Stimulated activated CD8-positive, alpha-beta memory T cell treated with anti-CD3 and anti-CD28 coated beads, Interleukin-7, amount 100 ng/mL, for 48 hours (primary cell): Measurements from ENCODE around the gene NDOR1.

Experiments
- DNase-seq, 2 donors: peaks; one replicate each; pipeline ENCODE4 v3.0.0-alpha.2; 2020; ENCODE audit warnings: low read depth in 1 of 2; ENCODE audit errors: extremely low read depth in 1 of 2

Gene NDOR1

DNA sequence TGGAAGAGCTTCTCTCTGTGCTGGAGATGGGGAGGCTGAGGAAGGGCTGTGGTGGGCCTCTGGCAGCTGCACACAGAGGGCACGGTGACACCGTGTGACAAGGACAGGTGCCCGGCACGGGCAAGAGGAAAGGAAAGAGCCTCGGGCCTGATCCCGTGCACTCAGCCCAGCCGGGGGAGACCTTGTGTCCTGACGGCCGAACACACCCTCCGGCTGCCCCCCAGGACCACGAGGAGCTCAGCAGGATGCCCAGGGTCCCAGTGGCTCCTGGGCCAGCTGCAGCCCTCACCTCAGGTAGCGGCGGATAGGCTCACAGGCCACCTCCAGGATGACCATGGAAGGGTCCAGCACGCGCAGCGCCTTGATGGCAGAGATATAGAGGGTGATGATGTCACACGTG, 22.7 kb upstream of the NDOR1 start:
- no peak for DNase-seq

- DNase-seq: no peak
These were observed 21.4 kb upstream of the NDOR1 start for GRCh38 chr9:137183980-137184595.

DNA sequence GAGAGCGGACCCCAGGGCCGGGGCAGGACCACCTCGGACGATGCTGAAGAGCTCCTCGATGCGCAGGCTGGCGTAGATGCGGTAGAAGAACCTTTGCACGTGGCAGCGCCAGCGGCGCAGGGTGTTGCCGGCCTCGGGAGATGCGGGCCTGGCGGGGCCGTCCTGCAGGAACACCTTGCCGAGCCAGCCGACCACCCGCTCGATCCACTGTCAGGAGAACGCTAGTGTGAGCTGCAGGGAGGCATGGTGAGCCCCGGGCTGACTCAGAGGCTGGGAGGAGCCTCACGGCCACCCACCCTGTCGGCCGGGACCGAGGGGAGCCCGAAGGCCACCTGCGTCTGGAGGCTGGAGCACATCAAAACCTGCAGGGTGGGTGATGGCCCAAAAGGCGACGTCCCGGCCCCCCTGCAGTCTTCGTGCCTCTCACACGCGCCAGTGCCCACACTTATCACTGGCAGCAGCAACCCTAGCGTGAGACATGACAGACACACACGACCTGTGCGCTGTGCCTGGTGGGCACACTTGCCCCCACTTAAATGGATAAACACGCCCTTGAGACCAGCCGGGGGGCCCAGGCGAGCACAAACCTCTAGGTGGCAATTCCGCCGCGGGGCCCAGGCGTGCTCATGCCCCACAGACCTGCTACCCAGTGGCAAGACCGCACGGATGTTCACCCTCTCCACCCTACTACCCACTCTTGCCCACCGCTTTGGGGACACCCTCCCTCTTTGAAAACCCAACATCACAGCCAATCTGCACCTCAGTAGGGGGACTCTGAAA, 20.4 kb upstream of the NDOR1 start:
- DNase-seq: no peak

DNA sequence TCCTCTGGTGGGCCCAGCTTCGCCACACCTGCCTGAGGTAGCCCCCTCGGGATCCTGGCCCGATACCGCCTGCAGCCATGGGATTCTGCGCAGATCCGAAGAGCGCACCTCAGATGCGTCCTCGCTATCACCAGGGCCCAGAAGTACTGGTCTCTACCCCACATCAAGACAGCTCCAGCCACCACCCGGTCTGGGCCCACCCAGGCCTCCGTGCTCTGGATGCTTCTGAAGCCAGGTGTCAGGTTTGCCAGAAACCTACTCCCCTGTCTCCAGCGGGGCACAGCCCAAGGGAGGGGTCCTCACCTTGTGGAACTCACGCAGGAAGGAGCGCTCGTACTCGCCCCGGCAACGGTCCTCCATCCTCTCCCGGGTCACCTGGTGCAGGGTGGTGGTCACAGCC, 19.6 kb upstream of the NDOR1 start:
- DNase-seq: no peak

- DNase-seq: no peak
These were observed 19.1 kb upstream of the NDOR1 start for GRCh38 chr9:137186385-137186784.

- DNase-seq: no peak
These were observed 18.1 kb upstream of the NDOR1 start for GRCh38 chr9:137187386-137187785.

- DNase-seq: no peak
These were observed 17.4 kb upstream of the NDOR1 start for GRCh38 chr9:137188086-137188489.

- DNase-seq: peak; percentile 82 to 94
These were observed 16.8 kb upstream of the NDOR1 start, which contains the start of the genes ANAPC2 and SSNA1 for GRCh38 chr9:137188490-137189296. ANAPC2 (minus strand) TSS chr9:137188560; CDS start chr9:137188532, 28 bp downstream. SSNA1 (plus strand) TSS chr9:137188676; CDS start chr9:137188727, 51 bp downstream.

GRCh38 chr9:137189297-137190295, 15.9 kb upstream of the NDOR1 start:
- no peak for DNase-seq

DNA sequence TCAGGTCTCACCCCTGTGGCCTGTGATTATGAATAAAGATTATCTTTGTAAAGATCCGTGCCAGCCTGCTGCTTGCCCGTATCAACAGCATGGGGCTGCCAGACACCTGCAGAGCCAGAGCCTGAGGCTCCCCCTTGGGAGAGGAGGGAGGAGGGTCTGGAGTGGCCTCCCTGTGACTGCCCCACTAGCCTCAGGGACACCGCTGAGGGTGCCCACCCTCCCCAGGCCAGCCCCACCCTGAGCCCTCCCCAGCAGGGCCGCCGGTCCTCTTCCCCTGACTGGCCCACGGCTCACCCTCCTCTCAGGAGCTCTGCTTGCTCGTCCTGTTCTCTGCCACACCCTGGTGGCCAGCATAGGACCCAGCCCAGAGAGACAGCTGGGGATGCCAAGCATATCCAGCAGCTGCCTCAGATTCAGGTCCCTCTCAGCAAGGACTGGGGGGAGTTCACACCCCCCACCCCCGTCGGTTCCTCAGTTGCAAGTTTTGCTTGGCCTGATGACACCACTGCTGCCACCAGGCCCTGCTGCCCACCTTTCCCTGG, 15.1 kb upstream of the NDOR1 start:
- no peak for DNase-seq

DNA sequence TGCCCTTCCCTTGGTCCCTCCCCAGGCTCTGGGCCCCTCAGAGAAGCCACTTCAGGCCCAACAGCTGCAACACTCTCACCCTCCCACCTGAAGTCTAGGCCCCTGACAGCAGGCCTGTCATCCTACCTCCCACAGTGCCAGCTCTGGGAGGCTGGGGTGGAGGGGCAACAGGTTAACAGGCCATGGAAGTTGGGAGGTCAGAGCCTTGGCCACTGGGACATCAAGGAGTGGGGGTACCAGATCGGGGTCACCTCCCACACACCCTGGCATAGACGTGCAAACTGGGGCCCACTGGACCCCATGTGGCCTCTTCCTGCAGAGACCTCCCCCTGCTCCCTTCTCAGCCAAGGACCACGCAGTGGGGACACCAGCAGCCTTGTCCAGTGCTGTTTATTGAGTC, 14.3 kb upstream of the NDOR1 start:
- no peak for DNase-seq

DNA sequence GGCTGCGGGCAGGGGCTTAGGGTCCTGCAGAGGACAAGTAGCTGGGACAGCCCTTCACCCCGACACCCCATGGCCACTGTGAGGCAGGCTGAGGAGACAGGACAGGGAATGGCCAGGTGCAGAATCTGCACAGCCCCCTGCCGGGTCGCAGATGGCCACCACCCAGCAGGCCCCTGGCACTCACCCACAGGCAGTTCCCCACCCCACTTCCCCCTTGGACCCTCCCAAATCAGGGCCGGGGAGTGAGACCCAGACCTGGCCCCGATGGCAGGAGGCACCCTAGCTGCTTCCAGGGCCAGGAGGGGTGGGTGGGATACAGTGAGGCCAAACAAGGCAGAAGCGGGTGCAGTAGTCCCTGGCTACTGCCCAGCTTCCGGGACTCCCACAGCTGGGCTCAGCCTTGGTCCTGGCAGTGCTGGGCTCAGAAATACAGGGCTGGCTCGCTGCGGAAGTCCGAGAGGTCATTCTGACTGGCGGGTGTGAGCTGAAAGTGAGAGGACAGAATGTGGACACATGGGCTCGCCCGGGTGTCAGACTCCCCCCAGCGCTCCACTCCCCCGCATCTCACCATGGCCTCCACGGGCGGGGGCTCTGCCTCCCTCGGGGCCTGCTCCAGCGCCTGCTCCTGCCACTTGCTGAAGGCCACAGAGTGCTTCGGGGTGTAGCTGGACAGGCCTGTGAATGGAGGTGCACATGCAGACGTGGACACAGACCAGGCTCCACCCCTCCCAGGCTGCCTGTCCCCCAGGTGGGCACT, 13.6 kb upstream of the NDOR1 start:
- DNase-seq: no peak

DNA sequence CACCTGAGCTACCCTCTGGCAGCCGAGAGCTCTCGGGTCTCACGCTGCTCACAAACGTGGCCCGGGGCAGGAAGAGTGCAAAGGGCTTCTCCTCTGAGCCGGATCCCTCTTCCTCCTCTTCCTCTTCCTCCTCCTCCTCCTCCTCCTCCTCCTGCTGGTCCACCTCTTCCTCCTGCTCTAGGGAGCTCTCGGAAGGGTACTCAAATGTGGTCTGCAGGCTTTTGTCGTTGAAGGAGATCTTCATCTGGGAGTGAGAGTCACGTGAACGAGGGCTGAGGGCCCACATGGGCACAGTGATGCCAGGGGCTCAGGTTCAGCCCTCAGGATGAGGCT, 13.1 kb upstream of the NDOR1 start:
- DNase-seq: no peak

DNA sequence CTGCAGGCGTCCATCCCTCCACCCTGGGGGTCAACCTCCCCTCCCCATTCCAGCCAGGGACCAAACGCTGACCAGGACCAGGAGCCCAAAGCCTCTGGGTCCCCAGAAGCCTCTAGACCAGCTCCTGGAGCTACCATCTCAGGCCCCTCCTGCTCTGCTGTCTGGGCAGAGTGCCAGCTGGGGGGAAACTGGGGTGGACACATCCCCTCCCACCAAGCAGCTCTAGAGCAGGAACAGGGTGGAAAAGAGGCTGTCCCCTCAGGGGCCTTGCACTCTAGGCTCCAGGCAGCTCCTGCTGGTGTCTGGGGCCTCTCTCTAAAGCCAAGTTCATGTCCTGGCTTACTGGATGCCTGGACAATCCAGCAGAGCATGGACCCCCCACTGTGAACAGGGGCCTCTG, 12.6 kb upstream of the NDOR1 start:
- DNase-seq: no peak

DNA sequence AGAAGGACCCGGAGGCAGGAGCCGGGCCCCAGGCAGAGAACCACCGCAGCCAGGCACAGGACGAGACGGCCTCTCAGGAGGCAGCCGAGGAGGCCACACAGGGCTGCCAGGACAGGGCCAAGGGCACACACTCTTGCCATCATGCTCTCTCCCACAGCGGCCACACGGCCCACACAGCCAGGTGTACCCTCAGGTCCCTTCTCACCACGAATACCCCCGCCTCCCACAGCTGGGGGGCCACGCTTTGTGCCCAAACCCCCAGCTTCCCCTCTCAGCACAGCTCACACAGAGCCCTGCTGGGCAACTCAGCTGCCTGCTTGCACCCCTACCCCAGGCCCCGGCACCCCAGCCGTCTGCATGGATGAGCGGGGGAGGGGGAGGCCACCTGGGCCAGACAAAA, 11.7 kb upstream of the NDOR1 start:
- no peak for DNase-seq

DNA sequence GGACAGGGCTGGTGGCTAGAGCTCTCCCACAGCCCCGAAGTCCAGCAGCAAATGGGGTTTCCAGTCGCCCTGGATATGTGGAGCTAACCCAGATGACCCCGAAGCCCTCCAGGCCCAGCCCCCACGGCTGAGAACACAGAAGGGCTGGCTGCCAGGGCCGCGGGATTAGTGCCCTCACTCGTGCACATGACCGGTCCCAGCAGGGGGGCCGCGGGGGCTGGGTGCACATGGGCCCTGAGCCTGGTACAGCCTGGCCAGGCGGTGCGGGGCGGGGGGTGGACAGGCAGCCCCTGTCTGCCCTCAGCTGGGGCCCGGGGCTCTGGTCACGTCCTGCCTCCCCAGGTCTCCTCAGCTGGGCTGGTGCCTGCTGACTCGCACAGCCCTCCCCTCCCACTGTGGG, 11.1 kb upstream of the NDOR1 start:
- DNase-seq: no peak

DNA sequence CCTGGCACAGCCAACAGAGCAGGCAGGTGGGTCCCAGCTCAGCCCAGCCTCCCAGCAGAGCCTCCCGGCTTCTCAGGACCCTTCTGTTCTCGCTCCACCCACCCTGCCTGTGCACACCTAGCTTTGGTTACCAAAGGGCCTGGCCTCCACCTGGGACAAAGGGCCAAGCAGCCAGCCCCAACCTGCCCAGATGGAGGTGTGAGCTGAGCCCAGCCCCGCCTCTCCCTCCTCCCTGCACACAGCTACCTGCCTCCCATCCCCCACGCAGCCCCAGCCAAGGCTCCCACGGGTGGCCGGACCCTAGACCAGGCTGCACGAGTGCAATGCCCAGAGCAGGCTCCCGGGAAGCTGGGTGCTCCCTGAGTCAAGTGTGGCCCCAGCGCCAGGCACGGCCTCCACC, 10.6 kb upstream of the NDOR1 start:
- no peak for DNase-seq

GRCh38 chr9:137195525-137196220, 9.8 kb upstream of the NDOR1 start:
- DNase-seq: no peak
